GM23338 (cell line): ENCODE measurements around the gene F2RL3. TPM values are rescaled to one million over a fixed set of nuclear protein-coding genes. Genes with fewer than 3 reads are reported as not detected.

ENCODE experiments used
- ATAC-seq: fragments of 200-7000 bp; cut with Tn5 transposase; 3 replicates; pipeline ENCODE4 v1.9.1; 2020
- DNase-seq: peaks from one replicate; pipeline ENCODE4 v3.0.0-alpha.2; 2015; ENCODE audit warnings: low spot score
- H2AFZ ChIP-seq: fragments of 200-600 bp; sonication (generic); 2 replicates; pipeline ENCODE4 v1.8.0; 2016; ENCODE audit warnings: antibody characterized with exemption, mild to moderate bottlenecking, moderate library complexity
- H3F3A ChIP-seq: fragments of 200-600 bp; sonication (generic); replicated peaks from 2 replicates; pipeline ENCODE4 v1.8.0; 2017; ENCODE audit warnings: antibody characterized with exemption, mixed run types, low read depth
- H3K27ac ChIP-seq: fragments of 200-600 bp; sonication (generic); 2 replicates; pipeline ENCODE4 v1.6.1; 2016; ENCODE audit warnings: low read depth
- H3K27me3 ChIP-seq: fragments of 200-600 bp; sonication (generic); 2 replicates; pipeline ENCODE4 v1.8.0; 2016; ENCODE audit warnings: mild to moderate bottlenecking, mixed run types, moderate library complexity; ENCODE audit not compliant: insufficient read depth
- H3K36me3 ChIP-seq: fragments of 200-600 bp; sonication (generic); 2 replicates; pipeline ENCODE4 v1.8.0; 2016; ENCODE audit warnings: mild to moderate bottlenecking; ENCODE audit not compliant: insufficient read depth
- H3K4me1 ChIP-seq: fragments of 200-600 bp; sonication (generic); 2 replicates; pipeline ENCODE4 v1.8.0; 2016; ENCODE audit warnings: mild to moderate bottlenecking, moderate library complexity; ENCODE audit not compliant: insufficient read depth
- H3K4me2 ChIP-seq: fragments of 200-600 bp; sonication (generic); 2 replicates; pipeline ENCODE4 v1.7.1; 2017; ENCODE audit warnings: mixed run types
- H3K4me3 ChIP-seq: fragments of 200-600 bp; sonication (generic); 2 replicates; pipeline ENCODE4 v1.6.1; 2016; ENCODE audit warnings: mixed run types
- H3K79me2 ChIP-seq: fragments of 200-600 bp; sonication (generic); replicated peaks from 2 replicates; pipeline ENCODE4 v1.8.0; 2017; ENCODE audit warnings: mild to moderate bottlenecking; ENCODE audit not compliant: insufficient read depth
- H3K9me2 ChIP-seq: fragments of 200-600 bp; sonication (generic); 2 replicates; pipeline ENCODE4 v1.8.0; 2017; ENCODE audit not compliant: insufficient read depth
- H4K20me1 ChIP-seq: fragments of 200-600 bp; sonication (generic); replicated peaks from 2 replicates; pipeline ENCODE4 v1.8.0; 2017; ENCODE audit warnings: mild to moderate bottlenecking; ENCODE audit not compliant: insufficient read depth
- H3K27ac Mint-ChIP-seq: 2 replicates; pipeline ENCODE4 v1.8.0; 2020; ENCODE audit warnings: inconsistent platforms, mild to moderate bottlenecking, moderate library complexity, mixed read lengths
- H3K27me3 Mint-ChIP-seq: 3 replicates; pipeline ENCODE4 v1.8.0; 2022; ENCODE audit warnings: low read depth, mild to moderate bottlenecking, moderate library complexity, mixed read lengths, inconsistent platforms; ENCODE audit not compliant: insufficient read depth, poor library complexity
- H3K36me3 Mint-ChIP-seq: 3 replicates; pipeline ENCODE4 v1.8.0; 2021; ENCODE audit warnings: low read depth, mild to moderate bottlenecking, inconsistent platforms, moderate library complexity, mixed read lengths
- H3K4me1 Mint-ChIP-seq: 3 replicates; pipeline ENCODE4 v1.8.0; 2020; ENCODE audit warnings: mild to moderate bottlenecking, inconsistent platforms, mixed read lengths
- H3K4me3 Mint-ChIP-seq: 3 replicates; pipeline ENCODE4 v1.8.0; 2021; ENCODE audit warnings: moderate library complexity, mild to moderate bottlenecking, inconsistent platforms, mixed read lengths
- H3K9me3 Mint-ChIP-seq: 3 replicates; pipeline ENCODE4 v1.8.0; 2020; ENCODE audit warnings: moderate library complexity, mild to moderate bottlenecking, inconsistent platforms, mixed read lengths
- CREB1 ChIP-seq: fragments of 250-450 bp; sonication (Bioruptor Pico); IDR thresholded peaks from 2 replicates; pipeline ENCODE4 v1.5.0; 2020; ENCODE audit warnings: low read depth, mild to moderate bottlenecking, moderate library complexity
- EZH2 ChIP-seq: fragments of 200-600 bp; sonication (generic); IDR thresholded peaks from one replicate; pipeline ENCODE4 v1.8.0; 2017; ENCODE audit warnings: antibody characterized with exemption, mild to moderate bottlenecking, low read depth; ENCODE audit not compliant: unreplicated experiment
- EZH2phosphoT487 ChIP-seq: fragments of 200-600 bp; sonication (generic); IDR thresholded peaks from one replicate; pipeline ENCODE4 v1.8.1; 2018; ENCODE audit warnings: antibody characterized with exemption; ENCODE audit not compliant: unreplicated experiment
- JUNB ChIP-seq: IDR thresholded peaks from one replicate; pipeline ENCODE4 v1.6.1; 2016; ENCODE audit warnings: antibody characterized with exemption; ENCODE audit not compliant: unreplicated experiment
- NANOG ChIP-seq: IDR thresholded peaks from 2 replicates; pipeline ENCODE4 v1.6.1; 2016; ENCODE audit warnings: antibody characterized with exemption, borderline replicate concordance
- POLR2AphosphoS5 ChIP-seq: IDR thresholded peaks from 2 replicates; pipeline ENCODE4 v1.6.1; 2016; ENCODE audit warnings: antibody characterized with exemption, low read depth
- REST ChIP-seq: IDR thresholded peaks from one replicate; pipeline ENCODE4 v1.6.1; 2018; ENCODE audit warnings: antibody characterized with exemption; ENCODE audit not compliant: unreplicated experiment
- STAT1 ChIP-seq: IDR thresholded peaks from one replicate; pipeline ENCODE4 v1.6.1; 2016; ENCODE audit warnings: antibody characterized with exemption; ENCODE audit not compliant: unreplicated experiment
- ZNF114 ChIP-seq: fragments of 250-450 bp; sonication (Bioruptor Pico); IDR thresholded peaks from 2 replicates; pipeline ENCODE4 v1.5.0; 2020; ENCODE audit warnings: mild to moderate bottlenecking, moderate library complexity
- ZNF331 ChIP-seq: fragments of 250-450 bp; sonication (Bioruptor Pico); IDR thresholded peaks from 2 replicates; pipeline ENCODE4 v1.5.0; 2020; ENCODE audit warnings: low read depth, mild to moderate bottlenecking, moderate library complexity
- polyA plus RNA-seq: library from polyadenylated mRNA; unstranded; fragments of >200 nt; fragmentation: Nextera tagmentation; extraction: Ambion mirVana; gene quantifications from 2 replicates; pipeline ENCODE4 v1.2.1, GENCODE V29; 2016
- total RNA-seq: library from RNA; depleted of rRNA; stranded (reverse); fragments of >200 nt; shearing (Covaris generic); gene quantifications from 2 replicates; pipeline ENCODE4 v1.2.3, GENCODE V29; 2014
- TF ChIP-seq, protein P1 (sequence below), 2 experiments: fragments of 200-600 bp in 1 of 2; sonication (generic) in 1 of 2; conservative IDR thresholded peaks; 2 replicates each; pipeline versions ENCODE4 v1.5.1 to v1.6.1; 2016 to 2017; ENCODE audit warnings: antibody characterized with exemption in 2 of 2, low read depth in 2 of 2, mild to moderate bottlenecking in 2 of 2, moderate library complexity in 1 of 2
- TF ChIP-seq, protein P2 (sequence below): IDR thresholded peaks from 2 replicates; pipeline ENCODE4 v1.6.1; 2016; ENCODE audit warnings: antibody characterized with exemption

F2RL3 gene
- total and polyA plus RNA-seq, 2 experiments from 2014 or later: not detected

DNA sequence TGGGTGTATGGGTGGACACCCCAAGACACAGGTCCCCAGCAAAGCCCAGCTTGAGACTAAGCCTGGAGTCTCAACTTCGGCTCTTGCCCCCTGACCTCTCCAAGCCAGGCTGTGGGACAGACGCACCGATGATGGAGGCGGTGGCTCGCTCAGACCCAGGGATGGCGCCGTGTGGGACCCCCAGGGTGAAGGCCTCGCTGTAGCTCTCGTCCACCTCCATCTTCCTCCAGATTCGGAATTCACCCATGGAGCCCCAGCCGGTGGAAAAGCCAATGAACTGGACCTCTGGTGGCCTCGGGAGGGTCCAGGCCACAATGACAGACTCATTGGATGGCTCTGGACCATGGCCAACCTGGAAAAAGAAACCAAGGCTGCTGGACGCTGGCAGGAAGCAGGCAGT lies 39.1 kb downstream of the F2RL3 start:
- H3K4me3 ChIP-seq: no peak overlapping the region
- TF ChIP-seq REST (no peak), NANOG (no peak), ZNF331 (no peak), JUNB (no peak), EZH2phosphoT487 (no peak), ZNF114 (no peak), STAT1 (no peak), POLR2AphosphoS5 (no peak), EZH2 (no peak)
- TF ChIP-seq, protein P1, sequence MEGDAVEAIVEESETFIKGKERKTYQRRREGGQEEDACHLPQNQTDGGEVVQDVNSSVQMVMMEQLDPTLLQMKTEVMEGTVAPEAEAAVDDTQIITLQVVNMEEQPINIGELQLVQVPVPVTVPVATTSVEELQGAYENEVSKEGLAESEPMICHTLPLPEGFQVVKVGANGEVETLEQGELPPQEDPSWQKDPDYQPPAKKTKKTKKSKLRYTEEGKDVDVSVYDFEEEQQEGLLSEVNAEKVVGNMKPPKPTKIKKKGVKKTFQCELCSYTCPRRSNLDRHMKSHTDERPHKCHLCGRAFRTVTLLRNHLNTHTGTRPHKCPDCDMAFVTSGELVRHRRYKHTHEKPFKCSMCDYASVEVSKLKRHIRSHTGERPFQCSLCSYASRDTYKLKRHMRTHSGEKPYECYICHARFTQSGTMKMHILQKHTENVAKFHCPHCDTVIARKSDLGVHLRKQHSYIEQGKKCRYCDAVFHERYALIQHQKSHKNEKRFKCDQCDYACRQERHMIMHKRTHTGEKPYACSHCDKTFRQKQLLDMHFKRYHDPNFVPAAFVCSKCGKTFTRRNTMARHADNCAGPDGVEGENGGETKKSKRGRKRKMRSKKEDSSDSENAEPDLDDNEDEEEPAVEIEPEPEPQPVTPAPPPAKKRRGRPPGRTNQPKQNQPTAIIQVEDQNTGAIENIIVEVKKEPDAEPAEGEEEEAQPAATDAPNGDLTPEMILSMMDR (conservative IDR thresholded peaks at IDR 0.05; ENCODE audit: low read depth in 2 of 2): no peak
- H4K20me1 ChIP-seq: no peaks in the 10 kb centered on the region
- Mint-ChIP-seq H3K27me3 (peaks cover 13% of the 10 kb centered on the region), H3K27ac (no peak overlapping the region), H3K9me3 (peaks cover 71% of the 10 kb centered on the region), H3K4me3 (no peak overlapping the region), H3K36me3 (peaks cover 36% of the 10 kb centered on the region), H3K4me1 (no peaks in the 10 kb centered on the region)
- no peaks in the 10 kb centered on the region for H3K4me1 ChIP-seq
- ATAC-seq (no peak), DNase-seq (no peak)
- no peaks in the 10 kb centered on the region for H3K27me3 ChIP-seq
- no peak overlapping the region for H3K27ac ChIP-seq
- H3K36me3 ChIP-seq: no peaks in the 10 kb centered on the region
- no peaks in the 10 kb centered on the region for H3F3A ChIP-seq
- H3K4me2 ChIP-seq: no peak overlapping the region
- H2AFZ ChIP-seq: no peak overlapping the region
- no peaks in the 10 kb centered on the region for H3K79me2 ChIP-seq
- H3K9me2 ChIP-seq: no peaks in the 10 kb centered on the region

- H3K4me1 Mint-ChIP-seq: no peaks in the 10 kb centered on the region
- H3K79me2 ChIP-seq: no peaks in the 10 kb centered on the region
- no peak overlapping the region for H3K4me2 ChIP-seq
- no peaks in the 10 kb centered on the region for H4K20me1 ChIP-seq
- no peak overlapping the region for H3K27ac Mint-ChIP-seq
- ATAC-seq (no peak), DNase-seq (no peak)
- H3K4me3 Mint-ChIP-seq: no peak overlapping the region
- H3K4me3 ChIP-seq: no peak overlapping the region
- H2AFZ ChIP-seq: no peak overlapping the region
- H3K4me1 ChIP-seq: no peaks in the 10 kb centered on the region
- H3K36me3 ChIP-seq: no peaks in the 10 kb centered on the region
- peaks cover 13% of the 10 kb centered on the region for H3K27me3 Mint-ChIP-seq
- no peaks in the 10 kb centered on the region for H3K9me2 ChIP-seq
- no peaks in the 10 kb centered on the region for H3K27me3 ChIP-seq
- peaks cover 72% of the 10 kb centered on the region for H3K9me3 Mint-ChIP-seq
- peaks cover 37% of the 10 kb centered on the region for H3K36me3 Mint-ChIP-seq
- H3F3A ChIP-seq: no peaks in the 10 kb centered on the region
- no peak overlapping the region for H3K27ac ChIP-seq
- TF ChIP-seq CREB1 (CRISPR knock-in tag) (no peak), REST (no peak), NANOG (no peak), EZH2phosphoT487 (no peak), ZNF114 (no peak), EZH2 (no peak), POLR2AphosphoS5 (no peak), STAT1 (no peak), ZNF331 (no peak)
- TF ChIP-seq, protein P1 (conservative IDR thresholded peaks at IDR 0.05; ENCODE audit: low read depth in 2 of 2): no peak
- TF ChIP-seq, protein P2, sequence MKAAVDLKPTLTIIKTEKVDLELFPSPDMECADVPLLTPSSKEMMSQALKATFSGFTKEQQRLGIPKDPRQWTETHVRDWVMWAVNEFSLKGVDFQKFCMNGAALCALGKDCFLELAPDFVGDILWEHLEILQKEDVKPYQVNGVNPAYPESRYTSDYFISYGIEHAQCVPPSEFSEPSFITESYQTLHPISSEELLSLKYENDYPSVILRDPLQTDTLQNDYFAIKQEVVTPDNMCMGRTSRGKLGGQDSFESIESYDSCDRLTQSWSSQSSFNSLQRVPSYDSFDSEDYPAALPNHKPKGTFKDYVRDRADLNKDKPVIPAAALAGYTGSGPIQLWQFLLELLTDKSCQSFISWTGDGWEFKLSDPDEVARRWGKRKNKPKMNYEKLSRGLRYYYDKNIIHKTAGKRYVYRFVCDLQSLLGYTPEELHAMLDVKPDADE: no peak
These were observed 39.6 kb downstream of the F2RL3 start for GRCh38 chr19:16928351-16928750.
